Transverse colon (tissue), 4 donors: ENCODE data around the gene WDR11. TPM values are rescaled to one million over a fixed set of nuclear protein-coding genes. Genes with fewer than 3 reads are reported as not detected.

Source experiments
- DNase-seq: peaks from one replicate; pipeline ENCODE4 v3.0.0-alpha.2; 2019
- H3K27ac ChIP-seq, 4 donors: fragments of 200-600 bp; sonication (generic); 2 replicates each; pipeline ENCODE4 v1.5.1; 2016 to 2018; ENCODE audit warnings: inconsistent platforms in 4 of 4
- H3K27me3 ChIP-seq: fragments of 200-600 bp; sonication (generic); 2 replicates; pipeline ENCODE4 v1.5.1; 2017; ENCODE audit warnings: inconsistent platforms
- H3K36me3 ChIP-seq, 4 donors: fragments of 200-600 bp; sonication (generic); 2 replicates each; pipeline ENCODE4 v1.5.1; 2017 to 2019; ENCODE audit warnings: inconsistent platforms in 4 of 4
- H3K4me1 ChIP-seq, 4 donors: fragments of 200-600 bp; sonication (generic); 2 replicates each; pipeline ENCODE4 v1.5.1; 2017 to 2020; ENCODE audit warnings: inconsistent platforms in 4 of 4
- H3K4me3 ChIP-seq, 4 donors: fragments of 200-600 bp; sonication (generic); 1 replicate in 1 of 4; 2 replicates in 3 of 4; pipeline versions ENCODE4 v1.5.1 to v1.6.1; 2017 to 2019; ENCODE audit warnings: inconsistent platforms in 4 of 4
- H3K9me3 ChIP-seq, 2 donors: fragments of 200-600 bp; sonication (generic); 2 replicates each; pipeline ENCODE4 v1.5.1; 2017 to 2019; ENCODE audit warnings: inconsistent platforms in 2 of 2
- EP300 ChIP-seq: sonication (generic); formaldehyde crosslinking; IDR thresholded peaks from one replicate; pipeline ENCODE4 v1.6.1; 2017; ENCODE audit warnings: antibody characterized with exemption, low read depth
- POLR2A ChIP-seq: fragments of 450-650 bp; IDR thresholded peaks from one replicate; pipeline ENCODE4 v1.6.1; 2016; ENCODE audit warnings: antibody characterized with exemption, mild to moderate bottlenecking, moderate library complexity
- POLR2AphosphoS5 ChIP-seq, 3 donors: sonication (generic); formaldehyde crosslinking; IDR thresholded peaks; one replicate each; pipeline ENCODE4 v1.6.1; 2016; ENCODE audit warnings: antibody characterized with exemption in 3 of 3
- WGBS, 2 donors: methylation state at CpG; one replicate each; pipeline ENCODE4 v1.1.5; 2018; ENCODE audit warnings: low coverage in 1 of 2; 5-methylcytosine and 5-hydroxymethylcytosine counted together
- in situ Hi-C, 4 donors: fragments of 200-750 bp; cut with MboI; loops; one replicate each; pipeline versions ENCODE4 v1.15.0 to v1.15.1; 2017; ENCODE audit warnings: low sequenced_read_pairs in 3 of 4, low pct_ligation_motif_present in 1 of 4, low pct_unique_long_range_greater_than_20kb in 1 of 4
- intact Hi-C: fragments of 100-400 bp; cut with DNase I; formaldehyde crosslinking; loops from one replicate; pipeline ENCODE4 v1.15.1; 2023; ENCODE audit warnings: low total_unique reads
- total RNA-seq, 4 donors: library from RNA; depleted of rRNA; stranded (reverse); fragments of >200 nt; gene quantifications; one replicate each; pipeline ENCODE4 v1.1.0, GENCODE V29; 2016
- TF ChIP-seq, protein P1 (sequence below), 5 experiments: fragments of 200-600 bp in 3 of 5; fragments of 450-650 bp in 2 of 5; sonication (generic) in 3 of 5; IDR thresholded peaks; 1 replicate in 2 of 5; 2 replicates in 3 of 5; pipeline ENCODE4 v1.5.1; 2016 to 2017; ENCODE audit warnings: antibody characterized with exemption in 5 of 5, inconsistent platforms in 3 of 5, mild to moderate bottlenecking in 2 of 5, moderate library complexity in 1 of 5

Gene WDR11, protein sequence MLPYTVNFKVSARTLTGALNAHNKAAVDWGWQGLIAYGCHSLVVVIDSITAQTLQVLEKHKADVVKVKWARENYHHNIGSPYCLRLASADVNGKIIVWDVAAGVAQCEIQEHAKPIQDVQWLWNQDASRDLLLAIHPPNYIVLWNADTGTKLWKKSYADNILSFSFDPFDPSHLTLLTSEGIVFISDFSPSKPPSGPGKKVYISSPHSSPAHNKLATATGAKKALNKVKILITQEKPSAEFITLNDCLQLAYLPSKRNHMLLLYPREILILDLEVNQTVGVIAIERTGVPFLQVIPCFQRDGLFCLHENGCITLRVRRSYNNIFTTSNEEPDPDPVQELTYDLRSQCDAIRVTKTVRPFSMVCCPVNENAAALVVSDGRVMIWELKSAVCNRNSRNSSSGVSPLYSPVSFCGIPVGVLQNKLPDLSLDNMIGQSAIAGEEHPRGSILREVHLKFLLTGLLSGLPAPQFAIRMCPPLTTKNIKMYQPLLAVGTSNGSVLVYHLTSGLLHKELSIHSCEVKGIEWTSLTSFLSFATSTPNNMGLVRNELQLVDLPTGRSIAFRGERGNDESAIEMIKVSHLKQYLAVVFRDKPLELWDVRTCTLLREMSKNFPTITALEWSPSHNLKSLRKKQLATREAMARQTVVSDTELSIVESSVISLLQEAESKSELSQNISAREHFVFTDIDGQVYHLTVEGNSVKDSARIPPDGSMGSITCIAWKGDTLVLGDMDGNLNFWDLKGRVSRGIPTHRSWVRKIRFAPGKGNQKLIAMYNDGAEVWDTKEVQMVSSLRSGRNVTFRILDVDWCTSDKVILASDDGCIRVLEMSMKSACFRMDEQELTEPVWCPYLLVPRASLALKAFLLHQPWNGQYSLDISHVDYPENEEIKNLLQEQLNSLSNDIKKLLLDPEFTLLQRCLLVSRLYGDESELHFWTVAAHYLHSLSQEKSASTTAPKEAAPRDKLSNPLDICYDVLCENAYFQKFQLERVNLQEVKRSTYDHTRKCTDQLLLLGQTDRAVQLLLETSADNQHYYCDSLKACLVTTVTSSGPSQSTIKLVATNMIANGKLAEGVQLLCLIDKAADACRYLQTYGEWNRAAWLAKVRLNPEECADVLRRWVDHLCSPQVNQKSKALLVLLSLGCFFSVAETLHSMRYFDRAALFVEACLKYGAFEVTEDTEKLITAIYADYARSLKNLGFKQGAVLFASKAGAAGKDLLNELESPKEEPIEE
- 10 to 100 TPM; 29.5 to 80.0 (median 57.9) TPM for total RNA-seq

DNA sequence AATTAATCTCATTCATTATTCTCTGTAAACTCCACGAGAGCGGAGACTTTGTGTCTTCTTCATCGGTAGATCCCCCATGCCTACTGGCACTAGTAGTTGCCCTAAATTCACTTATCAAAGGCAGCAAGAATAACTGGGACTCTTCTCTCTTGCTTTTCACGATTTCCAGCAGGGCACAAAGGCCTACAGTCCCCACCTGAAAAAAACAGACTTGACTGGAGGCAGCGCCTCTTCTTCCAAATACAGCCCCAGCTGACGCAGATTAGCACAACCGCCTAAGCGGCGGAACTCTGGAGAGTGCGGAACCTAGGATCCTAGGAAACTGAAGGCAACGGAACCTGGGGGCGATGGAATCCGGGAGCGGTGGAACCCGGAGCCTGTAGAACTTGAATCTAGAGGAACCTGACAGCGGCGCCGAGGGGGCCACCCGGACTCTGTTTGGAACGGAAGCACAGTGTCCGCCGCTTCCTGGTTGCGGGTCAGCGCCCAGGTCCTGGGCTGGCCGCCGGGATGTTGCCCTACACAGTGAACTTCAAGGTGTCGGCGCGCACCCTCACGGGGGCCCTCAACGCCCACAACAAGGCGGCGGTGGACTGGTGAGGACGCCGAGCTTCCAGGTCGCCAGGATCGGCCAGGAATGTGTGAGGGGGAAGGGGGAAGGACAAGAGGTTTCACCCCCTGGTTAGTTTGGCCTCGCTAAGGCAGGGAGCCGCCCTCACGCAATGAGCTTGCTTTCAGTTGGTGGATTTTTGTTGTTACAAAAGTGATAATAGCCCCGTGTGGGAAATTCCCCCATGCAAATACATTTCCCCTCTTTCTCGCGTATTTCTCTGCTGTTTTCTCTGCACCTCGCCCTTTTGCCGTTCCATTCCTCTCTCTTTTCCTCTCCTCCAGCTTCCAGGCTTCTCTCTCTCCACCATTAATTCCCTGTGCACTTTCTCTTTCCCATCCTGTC, at the start of gene WDR11:
Gene WDR11 (plus strand): TSS at position 452 of the 955 bp plus-strand sequence. CDS start 59 bp downstream, at position 511.
- Histone ChIP-seq H3K4me1 (peaks cover 4 to 29% (median 12%) of the 10 kb centered on the region in 4 donors), H3K27ac (peak within 1 kb of the TSS; percentile 81 to 91 (median 86)), H3K4me3 (peak within 1 kb of the TSS; percentile 52 to 90 (median 64)), H3K9me3 (no peaks in the 10 kb centered on the region), H3K27me3 (no peaks in the 10 kb centered on the region), H3K36me3 (peaks cover 0 to 8% (median 0%) of the 10 kb centered on the region in 4 donors)
- TF ChIP-seq, protein P1, sequence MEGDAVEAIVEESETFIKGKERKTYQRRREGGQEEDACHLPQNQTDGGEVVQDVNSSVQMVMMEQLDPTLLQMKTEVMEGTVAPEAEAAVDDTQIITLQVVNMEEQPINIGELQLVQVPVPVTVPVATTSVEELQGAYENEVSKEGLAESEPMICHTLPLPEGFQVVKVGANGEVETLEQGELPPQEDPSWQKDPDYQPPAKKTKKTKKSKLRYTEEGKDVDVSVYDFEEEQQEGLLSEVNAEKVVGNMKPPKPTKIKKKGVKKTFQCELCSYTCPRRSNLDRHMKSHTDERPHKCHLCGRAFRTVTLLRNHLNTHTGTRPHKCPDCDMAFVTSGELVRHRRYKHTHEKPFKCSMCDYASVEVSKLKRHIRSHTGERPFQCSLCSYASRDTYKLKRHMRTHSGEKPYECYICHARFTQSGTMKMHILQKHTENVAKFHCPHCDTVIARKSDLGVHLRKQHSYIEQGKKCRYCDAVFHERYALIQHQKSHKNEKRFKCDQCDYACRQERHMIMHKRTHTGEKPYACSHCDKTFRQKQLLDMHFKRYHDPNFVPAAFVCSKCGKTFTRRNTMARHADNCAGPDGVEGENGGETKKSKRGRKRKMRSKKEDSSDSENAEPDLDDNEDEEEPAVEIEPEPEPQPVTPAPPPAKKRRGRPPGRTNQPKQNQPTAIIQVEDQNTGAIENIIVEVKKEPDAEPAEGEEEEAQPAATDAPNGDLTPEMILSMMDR (IDR thresholded peaks at IDR 0.05): no peak
- peak; percentile 29 to 87 (median 83) for TF ChIP-seq POLR2AphosphoS5 (IDR thresholded peaks at IDR 0.05)
- TF ChIP-seq EP300: no peak
- peak; percentile 87 for TF ChIP-seq POLR2A
- intact Hi-C loops: no loop called here
- peak; percentile 89 for DNase-seq
- WGBS, 2 donors: 6 to 33% methylated on average over 8 to 43 of the region's 45 CpGs
- in situ Hi-C loops: no loop called here

DNA sequence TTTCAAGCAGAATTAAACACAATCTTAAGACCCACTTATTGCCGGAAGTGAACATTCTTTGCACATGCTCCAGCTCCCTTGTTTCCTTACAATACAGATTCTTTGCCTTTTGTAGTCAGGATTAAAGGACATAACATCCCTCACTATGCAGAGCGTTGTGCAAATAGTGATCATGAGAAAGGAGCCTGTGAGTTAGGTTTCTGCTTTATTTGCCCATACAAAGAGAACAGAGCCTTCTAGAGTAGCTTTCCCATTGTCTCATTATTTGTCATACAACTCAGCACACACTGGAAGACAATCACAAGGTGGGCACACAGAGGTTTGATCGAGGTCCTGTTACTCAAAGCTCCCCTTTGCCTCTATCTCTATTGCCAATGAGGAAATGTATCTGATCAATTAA, 48.2 kb upstream of the WDR11 start:
- TF ChIP-seq POLR2AphosphoS5 (IDR thresholded peaks at IDR 0.05) (no peak), POLR2A (no peak), EP300 (no peak)
- TF ChIP-seq, protein P1 (IDR thresholded peaks at IDR 0.05): no peak
- 65% methylated on average over 2 to 3 of the region's 3 CpGs for WGBS, 2 donors
- no peaks in the 10 kb centered on the region for H3K9me3 ChIP-seq
- H3K36me3 ChIP-seq: no peaks in the 10 kb centered on the region
- no peak overlapping the region for H3K27ac ChIP-seq
- in situ Hi-C loops: no loop called here
- H3K4me3 ChIP-seq: no peak overlapping the region
- DNase-seq: no peak
- intact Hi-C loops: no loop called here
- H3K27me3 ChIP-seq: no peaks in the 10 kb centered on the region
- no peaks in the 10 kb centered on the region for H3K4me1 ChIP-seq

DNA sequence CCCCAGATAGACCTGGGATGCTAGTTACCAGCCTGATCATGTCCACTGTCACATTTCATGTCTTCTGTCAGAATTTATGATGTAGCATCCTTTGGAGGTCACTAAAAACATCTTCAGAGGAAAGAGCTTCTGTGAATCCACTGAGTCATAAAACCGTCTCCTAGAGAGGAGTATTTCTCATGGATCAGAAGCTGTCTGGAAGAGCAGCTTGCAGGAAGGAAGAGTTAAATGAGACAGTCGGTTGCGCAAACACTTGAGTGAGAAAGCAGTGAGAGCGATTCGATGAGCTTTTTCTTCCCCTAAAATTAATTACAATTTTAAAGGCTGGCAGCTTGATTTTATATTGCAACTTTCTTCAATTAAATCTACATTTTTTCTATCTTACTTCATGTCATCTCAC, 47.2 kb upstream of the WDR11 start:
- H3K4me1 ChIP-seq: no peaks in the 10 kb centered on the region
- TF ChIP-seq POLR2A (no peak), POLR2AphosphoS5 (IDR thresholded peaks at IDR 0.05) (no peak), EP300 (no peak)
- TF ChIP-seq, protein P1 (IDR thresholded peaks at IDR 0.05): no peak
- H3K4me3 ChIP-seq: no peak overlapping the region
- H3K36me3 ChIP-seq: no peaks in the 10 kb centered on the region
- in situ Hi-C loops: no loop called here
- no peaks in the 10 kb centered on the region for H3K27me3 ChIP-seq
- DNase-seq: no peak
- H3K9me3 ChIP-seq: no peaks in the 10 kb centered on the region
- 40 to 63% methylated on average over 1 to 5 of the region's 5 CpGs for WGBS, 2 donors
- intact Hi-C loops: no loop called here
- H3K27ac ChIP-seq: no peak overlapping the region
